IPS DF 6.9 (cell line): Measurements from ENCODE around the gene BABAM2.
"Not testable (repeated sequence)": the region's sequence is repeated elsewhere in the genome, so short reads cannot be mapped to it uniquely, and the experiment has no call there.

Source experiments
- DNase-seq: peaks from one replicate; pipeline ENCODE4 v3.0.0-alpha.2; 2013; ENCODE audit warnings: low read depth, low spot score
- H3K27ac ChIP-seq: one replicate; pipeline ENCODE4 v1.5.1; 2013; ENCODE audit warnings: low read length, control low read depth
- H3K27me3 ChIP-seq: 2 replicates; pipeline ENCODE4 v1.6.1; 2013; ENCODE audit warnings: mild to moderate bottlenecking, low read length; ENCODE audit not compliant: control insufficient read depth, insufficient read depth
- H3K36me3 ChIP-seq: 2 replicates; pipeline ENCODE4 v1.6.1; 2013; ENCODE audit warnings: low read length; ENCODE audit not compliant: control insufficient read depth, insufficient read depth
- H3K4me1 ChIP-seq: 2 replicates; pipeline ENCODE4 v1.6.1; 2013; ENCODE audit warnings: low read length; ENCODE audit not compliant: control insufficient read depth, insufficient read depth
- H3K4me3 ChIP-seq: 2 replicates; pipeline ENCODE4 v1.5.1; 2013; ENCODE audit warnings: mild to moderate bottlenecking, low read length
- H3K9me3 ChIP-seq: 2 replicates; pipeline ENCODE4 v1.6.1; 2013; ENCODE audit warnings: low read length, inconsistent platforms; ENCODE audit not compliant: control insufficient read depth, insufficient read depth
- WGBS: extraction: QIAGEN DNeasy Blood & Tissue Kit; methylation state at CpG from one replicate; pipeline ENCODE4 v1.1.7; 2013; ENCODE audit warnings: mixed read lengths, missing lambda C conversion rate; ENCODE audit not compliant: insufficient read length, insufficient coverage; 5-methylcytosine and 5-hydroxymethylcytosine counted together

Gene BABAM2

GRCh38 chr2:27875089-27875881, 15.2 kb upstream of the BABAM2 start:
- no peaks in the 10 kb centered on the region for H3K36me3 ChIP-seq
- no peaks in the 10 kb centered on the region for H3K27me3 ChIP-seq
- no peaks in the 10 kb centered on the region for H3K4me1 ChIP-seq
- no peak for DNase-seq
- H3K4me3 ChIP-seq: no peak overlapping the region
- WGBS: no CpG with 5 or more reads among the region's 9 CpGs
- H3K27ac ChIP-seq: no peak overlapping the region
- no peaks in the 10 kb centered on the region for H3K9me3 ChIP-seq

DNA sequence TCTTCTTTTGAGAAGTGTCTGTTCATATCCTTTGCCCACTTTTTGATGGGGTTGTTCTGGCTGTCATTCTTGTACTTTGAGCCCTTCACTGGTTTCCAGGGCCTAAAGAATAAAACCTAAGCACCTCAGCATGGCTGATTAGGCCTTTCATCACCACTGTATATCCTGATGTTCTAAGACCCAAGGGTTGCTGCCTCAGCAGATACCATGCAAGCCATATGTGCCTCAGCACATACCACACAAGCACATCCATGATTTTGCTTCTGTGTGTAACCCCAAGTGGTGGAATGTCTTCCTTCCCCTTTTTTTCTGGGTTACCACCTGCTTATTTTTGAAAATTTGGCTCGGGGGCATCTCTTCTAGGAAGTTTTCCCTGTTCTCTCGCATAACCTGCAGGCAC, 11.7 kb upstream of the BABAM2 start:
- no peak overlapping the region for H3K27ac ChIP-seq
- H3K27me3 ChIP-seq: no peaks in the 10 kb centered on the region
- no peaks in the 10 kb centered on the region for H3K36me3 ChIP-seq
- no peaks in the 10 kb centered on the region for H3K9me3 ChIP-seq
- no CpG with 5 or more reads among the region's 2 CpGs for WGBS
- H3K4me1 ChIP-seq: no peaks in the 10 kb centered on the region
- H3K4me3 ChIP-seq: no peak overlapping the region
- DNase-seq: no peak

GRCh38 chr2:27881815-27882583, 8.5 kb upstream of the BABAM2 start:
- WGBS: no CpG with 5 or more reads among the region's 4 CpGs
- not testable (repeated sequence) for H3K27ac ChIP-seq, DNase-seq, H3K4me3 ChIP-seq, H3K27me3 ChIP-seq, H3K36me3 ChIP-seq, H3K9me3 ChIP-seq, H3K4me1 ChIP-seq

DNA sequence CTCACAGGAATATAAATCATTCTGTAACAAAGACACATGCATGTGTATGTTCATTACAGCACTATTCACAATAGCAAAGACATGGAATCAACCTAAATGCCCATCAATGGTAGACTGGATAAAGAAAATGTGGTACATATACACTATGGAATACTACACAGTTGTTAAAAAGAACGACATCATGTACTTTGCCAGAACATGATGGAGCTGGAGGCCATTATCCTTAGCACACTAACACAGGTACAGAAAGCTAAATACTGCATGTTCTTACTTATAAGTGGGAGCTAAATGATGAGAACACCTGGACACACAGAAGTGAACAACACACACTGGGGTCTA, 8.0 kb upstream of the BABAM2 start:
- whole genome bisulfite sequencing: no CpG with 5 or more reads among the region's 1 CpG
- not testable (repeated sequence) for H3K4me3 ChIP-seq, DNase-seq, H3K27me3 ChIP-seq, H3K4me1 ChIP-seq, H3K9me3 ChIP-seq, H3K27ac ChIP-seq, H3K36me3 ChIP-seq

GRCh38 chr2:27884601-27885000, 5.9 kb upstream of the BABAM2 start:
- H3K4me1 ChIP-seq: no peaks in the 10 kb centered on the region
- DNase-seq: no peak
- WGBS: no CpG with 5 or more reads among the region's 2 CpGs

DNA sequence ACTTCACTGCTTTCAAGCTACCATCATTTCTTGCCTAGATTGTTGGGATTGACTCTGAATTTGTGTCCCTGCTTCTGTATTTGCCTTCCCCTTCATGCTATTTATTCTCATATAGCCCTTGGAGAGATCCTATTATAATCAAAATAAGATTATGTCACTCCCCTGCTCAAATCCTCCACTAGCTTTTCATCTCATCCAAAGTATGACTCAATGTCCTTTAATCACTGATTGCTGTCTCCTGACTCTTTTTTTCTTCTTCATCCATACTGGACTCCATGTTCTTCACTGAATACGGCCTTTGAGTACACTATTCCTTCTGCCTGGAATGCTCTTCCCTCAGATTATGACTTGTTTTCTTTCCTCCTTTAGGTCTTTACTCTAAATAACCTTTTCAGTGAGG, 5.3 kb upstream of the BABAM2 start:
- no CpG with 5 or more reads among the region's 1 CpG for WGBS

More at GRCh38 chr2:27884601-27885000, 5.9 kb upstream of the BABAM2 start:
- Histone ChIP-seq H3K36me3 (no peaks in the 10 kb centered on the region), H3K27ac (no peak overlapping the region), H3K27me3 (no peaks in the 10 kb centered on the region), H3K4me3 (no peak overlapping the region), H3K9me3 (no peaks in the 10 kb centered on the region)

DNA sequence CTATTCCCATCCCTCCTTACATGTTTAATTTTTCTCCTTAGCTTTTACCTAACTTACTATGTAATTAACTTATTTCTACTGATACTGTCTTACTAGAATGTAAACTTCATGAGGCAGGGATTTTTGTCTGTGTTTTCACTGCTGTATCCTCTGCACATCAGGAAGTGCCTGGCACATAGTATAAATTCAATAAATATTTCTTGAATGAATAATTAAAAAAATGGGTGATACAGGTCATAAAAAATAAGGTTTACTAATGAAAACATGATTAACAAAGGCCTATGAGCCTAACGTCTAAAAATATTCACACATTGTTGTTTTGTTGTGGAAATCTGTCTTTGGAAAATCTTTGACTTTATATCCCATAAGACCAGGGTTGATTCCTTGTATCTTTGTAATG, 4.9 kb upstream of the BABAM2 start:
- Histone ChIP-seq H3K36me3 (no peaks in the 10 kb centered on the region), H3K4me1 (no peaks in the 10 kb centered on the region), H3K4me3 (no peak overlapping the region), H3K27ac (no peak overlapping the region), H3K9me3 (no peaks in the 10 kb centered on the region), H3K27me3 (no peaks in the 10 kb centered on the region)
- DNase-seq: no peak
- no CpG with 5 or more reads among the region's 1 CpG for WGBS

More for the DNA sequence above, 5.3 kb upstream of the BABAM2 start:
- no peaks in the 10 kb centered on the region for H3K4me1 ChIP-seq
- H3K27me3 ChIP-seq: no peaks in the 10 kb centered on the region
- DNase-seq: no peak
- H3K9me3 ChIP-seq: no peaks in the 10 kb centered on the region
- H3K4me3 ChIP-seq: no peak overlapping the region
- no peak overlapping the region for H3K27ac ChIP-seq
- no peaks in the 10 kb centered on the region for H3K36me3 ChIP-seq

DNA sequence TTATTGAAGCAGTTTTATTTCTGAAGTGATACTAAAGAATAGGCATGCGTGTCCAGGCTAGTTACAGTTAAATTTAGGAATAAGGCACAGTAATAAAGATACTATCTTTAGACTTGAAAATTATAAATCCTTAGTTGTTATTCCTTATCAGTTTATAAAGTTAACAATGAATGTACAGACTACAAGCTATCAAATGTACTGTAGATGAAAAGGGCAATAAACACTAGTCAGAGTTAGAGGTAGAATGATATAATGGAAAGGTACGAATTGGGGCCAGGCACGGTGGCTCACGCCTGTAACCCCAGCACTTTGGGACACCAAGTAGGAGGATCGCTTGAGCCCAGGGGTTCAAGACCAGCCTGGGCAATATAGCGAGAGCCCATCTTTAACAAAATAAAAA, 4.2 kb upstream of the BABAM2 start:
- Histone ChIP-seq H3K4me3 (no peak overlapping the region), H3K9me3 (no peaks in the 10 kb centered on the region), H3K4me1 (no peaks in the 10 kb centered on the region), H3K27ac (no peak overlapping the region), H3K27me3 (no peaks in the 10 kb centered on the region), H3K36me3 (no peaks in the 10 kb centered on the region)
- no peak for DNase-seq
- WGBS: no CpG with 5 or more reads among the region's 6 CpGs

DNA sequence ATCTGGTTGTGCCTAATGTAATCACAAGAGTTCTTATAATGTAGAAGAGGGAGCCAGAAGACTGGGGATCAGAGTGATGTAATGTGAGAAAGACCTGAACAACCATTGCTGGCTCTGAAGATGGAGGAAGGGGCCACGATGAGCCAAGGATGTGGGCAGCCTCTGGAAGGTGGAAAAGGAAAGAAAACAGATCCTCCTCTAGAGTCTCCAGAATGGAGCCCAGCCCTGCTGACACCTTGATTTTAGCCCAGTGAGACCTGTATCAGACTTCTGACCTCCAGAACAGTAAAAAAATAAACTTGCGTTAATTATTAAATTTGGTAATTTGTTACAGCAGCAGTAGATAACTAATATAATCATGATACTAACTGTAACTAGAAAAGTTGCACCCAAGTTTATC, 3.4 kb upstream of the BABAM2 start:
- DNase-seq: no peak
- Histone ChIP-seq H3K4me1 (no peaks in the 10 kb centered on the region), H3K4me3 (no peak overlapping the region), H3K9me3 (no peaks in the 10 kb centered on the region), H3K27me3 (no peaks in the 10 kb centered on the region), H3K27ac (no peak overlapping the region), H3K36me3 (no peaks in the 10 kb centered on the region)
- WGBS: no CpG with 5 or more reads among the region's 2 CpGs

DNA sequence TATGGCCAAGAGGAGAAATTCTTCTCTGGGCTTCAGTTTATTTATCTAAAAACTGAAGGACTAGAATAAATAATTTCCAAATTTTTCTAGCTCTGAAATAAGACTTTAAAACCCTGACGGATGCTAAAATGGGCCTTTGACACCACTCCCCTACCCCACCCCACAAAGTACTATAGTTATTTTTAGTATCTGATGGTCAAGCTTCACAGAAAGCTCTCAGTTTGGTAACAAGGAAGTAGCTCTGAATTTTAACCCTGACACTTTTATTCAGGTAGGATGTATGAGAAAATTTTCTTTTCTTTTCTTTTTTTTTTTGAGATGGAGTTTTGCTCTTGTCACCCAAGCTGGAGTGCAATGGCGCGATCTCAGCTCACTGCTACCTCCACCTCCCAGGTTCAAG, 2.7 kb upstream of the BABAM2 start:
- DNase-seq: no peak
- Histone ChIP-seq H3K4me3 (no peak overlapping the region), H3K9me3 (no peaks in the 10 kb centered on the region), H3K27me3 (no peaks in the 10 kb centered on the region), H3K4me1 (no peaks in the 10 kb centered on the region), H3K27ac (no peak overlapping the region), H3K36me3 (no peaks in the 10 kb centered on the region)
- WGBS: no CpG with 5 or more reads among the region's 3 CpGs

GRCh38 chr2:27888790-27889189, 1.7 kb upstream of the BABAM2 start:
- Histone ChIP-seq H3K4me3 (no peak overlapping the region), H3K4me1 (no peaks in the 10 kb centered on the region), H3K9me3 (no peaks in the 10 kb centered on the region), H3K36me3 (no peaks in the 10 kb centered on the region), H3K27me3 (no peaks in the 10 kb centered on the region), H3K27ac (no peak overlapping the region)
- DNase-seq: no peak
- no CpG with 5 or more reads among the region's 3 CpGs for WGBS
